ENCODE measurements around the gene AP1M1.

The AP1M1 gene

DNA sequence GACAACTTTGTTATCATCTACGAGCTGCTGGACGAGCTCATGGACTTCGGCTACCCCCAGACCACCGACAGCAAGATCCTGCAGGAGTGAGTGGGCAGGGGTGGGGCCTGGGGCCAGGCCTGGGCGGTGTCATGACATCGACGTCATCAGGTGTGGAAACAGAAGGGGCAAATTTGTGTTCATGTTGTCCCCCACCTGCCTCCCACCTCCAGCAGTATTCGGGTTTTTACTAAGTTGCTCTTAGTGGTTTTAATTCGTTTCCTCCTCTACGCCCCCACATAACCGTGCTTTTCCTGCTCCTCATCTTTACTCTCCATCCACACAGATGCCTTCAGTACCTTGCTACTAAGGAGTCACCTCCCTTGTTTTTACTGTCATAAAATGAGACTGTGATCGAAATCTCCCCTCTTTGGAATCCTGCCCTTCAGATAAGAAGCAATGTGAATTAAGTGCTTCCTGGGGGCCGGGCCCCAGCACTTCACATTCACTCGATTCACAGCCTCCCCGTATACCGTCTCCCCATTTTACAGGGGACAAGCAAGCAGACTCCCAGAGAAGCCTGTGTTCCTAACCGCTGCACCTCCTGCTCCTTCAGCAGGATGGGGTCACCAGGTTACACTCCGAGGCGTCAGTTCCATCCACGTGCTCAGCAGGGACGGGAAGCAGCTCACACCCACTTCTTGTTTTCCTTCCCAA lies 10.5 kb downstream of the AP1M1 start:
- DNase-seq, result no peak

DNA sequence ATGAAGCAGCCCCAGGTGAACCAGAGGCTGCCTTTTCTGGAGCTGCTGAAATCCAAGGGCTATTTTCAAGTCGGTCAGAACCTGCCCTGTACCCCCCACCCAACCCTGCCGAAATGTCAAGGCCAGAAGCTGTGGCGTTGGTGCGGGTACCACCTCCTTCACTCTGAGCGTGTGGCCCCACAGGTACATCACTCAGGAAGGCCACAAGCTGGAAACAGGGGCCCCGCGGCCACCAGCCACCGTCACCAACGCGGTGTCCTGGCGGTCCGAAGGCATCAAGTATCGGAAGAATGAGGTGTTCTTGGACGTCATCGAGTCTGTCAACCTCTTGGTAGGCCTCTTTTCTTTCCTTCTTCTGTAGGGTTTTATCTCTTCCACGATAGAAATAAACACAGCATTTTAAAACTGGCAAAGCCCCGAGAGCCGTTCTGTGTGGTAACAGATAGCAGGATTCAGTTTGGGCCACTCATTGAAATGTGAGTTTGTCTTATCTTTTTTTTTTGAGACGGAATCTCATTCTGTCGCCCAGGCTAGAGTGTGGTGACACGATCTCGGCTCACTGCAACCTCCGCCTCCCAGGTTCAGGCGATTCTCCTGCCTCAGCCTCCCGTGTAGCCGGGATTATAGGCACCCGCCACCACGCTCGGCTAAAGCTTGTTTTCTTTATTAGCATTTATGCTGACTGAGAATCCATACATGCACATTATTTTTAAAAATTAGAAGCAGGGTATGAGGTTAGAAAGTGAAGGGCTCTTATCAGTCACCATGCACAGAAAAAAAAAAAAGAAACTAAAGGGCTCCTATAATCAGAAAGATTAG lies 11.3 kb downstream of the AP1M1 start:
- DNase-seq, result no peak

GRCh38 chr19:16210168-16210567 lies 12.5 kb downstream of the AP1M1 start:
- no peak for DNase-seq

DNA sequence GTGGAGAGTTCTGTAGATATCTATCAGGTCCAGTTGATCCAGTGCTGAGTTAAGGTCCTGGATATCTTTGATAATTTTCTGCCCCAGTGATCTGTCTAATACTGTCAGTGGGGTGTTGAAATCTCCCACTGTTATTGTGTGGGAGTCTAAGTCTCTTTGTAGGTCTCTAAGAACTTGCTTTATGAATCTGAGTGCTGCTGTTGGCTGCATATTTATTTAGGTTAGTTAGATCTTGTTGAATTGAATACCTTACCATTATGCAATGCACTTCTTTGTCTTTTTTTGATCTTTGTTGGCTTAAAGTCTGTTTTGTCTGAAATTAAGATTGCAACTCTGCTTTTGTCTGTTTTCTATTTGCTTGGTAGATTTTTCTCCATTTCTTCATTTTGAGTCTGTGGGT lies 15.4 kb downstream of the AP1M1 start:
- DNase-seq, result no peak

- DNase-seq, result peak in 1 of 14 donors; percentile 70
Observed at GRCh38 chr19:16216744-16217670, 19.3 kb downstream of the AP1M1 start.

- no peak for DNase-seq
Observed at GRCh38 chr19:16217716-16218451, 20.2 kb downstream of the AP1M1 start.

DNA sequence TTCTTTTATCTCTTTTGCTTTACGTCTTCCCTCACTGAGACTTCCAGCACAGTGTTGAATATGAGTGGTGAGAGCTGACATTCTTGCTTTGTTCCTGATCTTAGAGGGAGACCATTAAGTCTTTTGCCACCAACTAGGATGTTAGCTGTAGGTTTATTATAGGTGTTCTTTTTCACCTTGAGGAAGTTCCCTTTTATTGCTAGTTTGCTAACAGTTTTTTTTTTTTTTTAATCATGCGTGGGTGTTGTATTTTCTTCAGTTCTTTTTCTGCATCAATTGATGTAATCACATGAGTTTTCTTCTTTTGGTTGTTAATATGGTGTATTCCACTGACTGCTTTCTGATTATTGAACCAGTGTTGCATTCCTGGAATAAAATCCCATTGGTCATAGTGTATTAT lies 21.1 kb downstream of the AP1M1 start:
- DNase-seq, result no peak

- no peak for DNase-seq
Observed at GRCh38 chr19:16222806-16223205, 25.1 kb downstream of the AP1M1 start.

DNA sequence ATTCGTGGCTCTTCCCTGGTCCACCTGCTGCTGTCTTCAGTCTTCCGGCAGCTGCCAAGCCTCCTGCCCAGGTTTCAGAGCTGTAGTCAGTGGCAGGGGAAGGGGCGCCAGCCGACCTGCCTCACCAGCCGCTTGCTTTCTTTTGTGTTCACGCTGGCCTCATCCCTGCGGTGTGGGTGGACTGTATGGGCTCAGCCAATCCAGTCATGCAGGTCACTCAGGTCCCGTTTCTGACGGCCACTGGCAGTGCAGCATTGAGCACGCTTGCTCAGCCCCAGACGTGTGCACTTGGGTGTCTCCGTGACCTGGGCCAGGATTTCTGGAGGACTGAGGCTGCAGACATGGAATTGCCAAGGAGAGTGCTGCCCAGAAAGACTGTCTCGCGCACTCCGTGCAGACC lies 26.0 kb downstream of the AP1M1 start:
- no peak for DNase-seq

- no peak for DNase-seq
Observed at GRCh38 chr19:16224293-16225045, 26.8 kb downstream of the AP1M1 start.

DNA sequence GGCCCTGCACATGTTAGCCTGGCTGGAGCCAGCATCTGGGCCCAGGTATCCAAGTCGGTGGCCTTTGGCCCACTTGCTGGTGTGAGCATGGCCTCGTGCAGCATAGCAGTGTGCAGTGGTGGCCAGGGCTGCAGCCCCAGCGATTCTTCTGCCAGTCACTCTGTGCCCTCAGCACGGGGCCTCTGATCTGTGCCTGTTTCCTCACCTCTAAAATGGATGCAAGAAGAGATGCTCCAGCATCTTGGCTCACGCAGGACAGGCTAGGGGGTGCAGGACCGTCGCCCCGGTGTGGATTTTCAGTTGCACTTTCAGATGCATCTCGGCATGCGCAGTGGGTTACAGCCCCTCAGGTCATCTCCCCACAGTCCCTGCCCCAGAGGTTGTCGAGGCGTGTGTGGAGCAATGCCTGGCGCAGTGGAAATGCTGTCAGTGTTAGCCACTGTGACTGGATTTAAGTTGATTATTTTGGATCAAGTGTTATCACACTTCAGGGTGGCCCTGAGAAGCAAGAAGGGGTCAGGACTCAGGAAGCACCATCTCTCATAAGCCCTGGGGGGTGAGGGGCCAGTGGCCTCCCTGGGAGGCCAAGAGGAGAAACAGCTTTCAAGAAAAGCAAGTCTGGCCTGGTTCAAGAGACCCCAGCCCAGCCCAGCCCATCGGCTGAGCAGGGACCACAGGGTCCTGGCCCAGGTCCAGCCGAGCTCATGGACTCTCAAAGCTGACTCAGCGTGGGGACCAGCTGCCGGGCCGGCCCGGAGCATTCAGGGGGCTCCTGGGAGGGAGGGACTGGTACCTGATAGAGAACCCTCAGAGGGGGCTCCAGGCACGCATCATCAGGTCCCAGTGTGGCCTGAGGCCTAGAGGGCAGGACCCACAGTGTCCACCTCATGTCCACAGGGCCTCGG lies 27.8 kb downstream of the AP1M1 start:
- no peak for DNase-seq

DNA sequence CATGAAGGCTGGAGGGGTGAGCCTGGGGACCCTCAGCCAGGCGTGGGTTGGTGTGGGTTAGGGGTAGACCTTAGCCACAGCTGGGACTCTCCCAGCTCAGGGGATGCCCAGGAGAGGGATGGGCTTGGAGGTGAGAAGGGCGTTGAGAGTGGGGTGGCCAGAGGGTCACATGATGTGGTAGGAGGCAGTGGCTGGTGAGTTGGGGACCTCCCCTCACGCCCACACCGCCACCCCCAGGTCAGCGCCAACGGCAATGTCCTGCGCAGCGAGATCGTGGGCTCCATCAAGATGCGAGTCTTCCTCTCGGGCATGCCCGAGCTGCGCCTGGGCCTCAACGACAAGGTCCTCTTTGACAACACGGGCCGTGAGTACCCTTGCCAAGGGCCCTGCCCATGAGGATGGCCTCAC lies 28.5 kb downstream of the AP1M1 start:
- no peak for DNase-seq

DNA sequence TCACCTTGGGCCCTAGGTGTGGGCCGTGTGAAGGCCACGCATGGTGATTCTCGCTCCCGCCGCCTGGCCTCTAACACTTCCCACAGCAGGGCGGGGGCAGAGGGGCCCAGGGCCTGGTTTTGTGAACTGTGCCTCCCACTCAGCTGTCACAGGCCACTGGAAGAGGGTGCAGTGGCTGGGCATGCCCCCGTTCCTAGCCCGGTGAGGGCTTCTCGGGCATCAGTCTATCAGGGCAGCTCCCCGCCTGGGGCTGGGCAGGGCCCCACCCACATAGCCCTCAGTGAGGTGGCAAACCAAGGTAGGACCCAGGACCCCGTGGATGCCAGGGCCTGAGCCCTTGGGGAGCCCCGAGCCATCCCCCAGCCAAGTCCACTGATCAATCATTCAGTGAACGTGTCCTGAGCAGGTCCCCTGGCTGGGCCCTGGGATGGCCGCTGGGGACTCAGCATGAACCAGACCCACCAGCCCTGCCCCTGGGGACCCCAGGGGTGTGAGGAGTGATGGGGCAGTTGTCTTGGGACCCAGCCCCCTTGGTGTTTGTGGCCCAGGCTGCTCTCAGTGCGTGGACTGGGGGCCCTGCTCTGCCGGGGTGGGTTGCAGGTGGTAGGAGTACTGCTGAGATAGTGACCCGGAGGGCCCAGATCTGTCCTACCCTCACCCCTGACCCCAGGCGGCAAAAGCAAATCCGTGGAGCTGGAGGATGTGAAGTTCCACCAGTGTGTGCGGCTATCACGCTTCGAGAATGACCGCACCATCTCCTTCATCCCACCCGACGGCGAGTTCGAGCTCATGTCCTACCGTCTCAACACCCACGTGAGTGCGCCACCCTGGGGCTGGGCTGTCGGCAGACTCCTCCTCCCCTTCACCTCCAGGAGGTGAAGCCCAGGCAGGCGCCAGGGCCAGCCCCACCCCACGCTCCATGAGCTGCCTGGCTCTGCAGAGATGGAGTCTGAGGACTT lies 29.4 kb downstream of the AP1M1 start:
- no peak for DNase-seq

GRCh38 chr19:16227837-16228636 lies 30.3 kb downstream of the AP1M1 start:
- no peak for DNase-seq

GRCh38 chr19:16228637-16229321 lies 31.1 kb downstream of the AP1M1 start:
- no peak for DNase-seq

- no peak for DNase-seq
Observed at GRCh38 chr19:16229322-16229641, 31.6 kb downstream of the AP1M1 start.

DNA sequence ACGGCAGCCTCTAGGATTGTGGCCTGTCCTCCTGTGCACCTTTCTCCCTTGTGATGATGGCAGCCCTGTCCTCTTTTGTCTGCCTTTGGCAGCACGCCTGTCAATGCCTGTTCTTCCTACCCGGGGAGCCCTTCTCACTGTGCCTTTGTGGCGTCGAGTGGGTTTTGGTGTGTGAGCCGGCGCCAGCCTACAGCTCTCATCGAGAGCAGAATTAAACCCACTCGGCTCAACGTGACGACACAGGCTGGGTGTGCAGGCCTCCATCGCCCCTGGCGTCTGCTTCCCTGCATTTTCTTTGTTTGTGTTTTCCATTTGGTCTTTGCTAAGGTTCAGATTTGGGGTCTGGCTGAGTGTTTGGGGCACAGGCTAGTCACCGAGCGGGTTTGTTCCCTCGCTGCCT lies 34.4 kb downstream of the AP1M1 start:
- no peak for DNase-seq

GRCh38 chr19:16232568-16232967 lies 34.9 kb downstream of the AP1M1 start:
- DNase-seq, result no peak

Data from C1 segment of cervical spinal cord (tissue), 14 donors.